ENCODE results near the gene ATL1.

The ATL1 gene

DNA sequence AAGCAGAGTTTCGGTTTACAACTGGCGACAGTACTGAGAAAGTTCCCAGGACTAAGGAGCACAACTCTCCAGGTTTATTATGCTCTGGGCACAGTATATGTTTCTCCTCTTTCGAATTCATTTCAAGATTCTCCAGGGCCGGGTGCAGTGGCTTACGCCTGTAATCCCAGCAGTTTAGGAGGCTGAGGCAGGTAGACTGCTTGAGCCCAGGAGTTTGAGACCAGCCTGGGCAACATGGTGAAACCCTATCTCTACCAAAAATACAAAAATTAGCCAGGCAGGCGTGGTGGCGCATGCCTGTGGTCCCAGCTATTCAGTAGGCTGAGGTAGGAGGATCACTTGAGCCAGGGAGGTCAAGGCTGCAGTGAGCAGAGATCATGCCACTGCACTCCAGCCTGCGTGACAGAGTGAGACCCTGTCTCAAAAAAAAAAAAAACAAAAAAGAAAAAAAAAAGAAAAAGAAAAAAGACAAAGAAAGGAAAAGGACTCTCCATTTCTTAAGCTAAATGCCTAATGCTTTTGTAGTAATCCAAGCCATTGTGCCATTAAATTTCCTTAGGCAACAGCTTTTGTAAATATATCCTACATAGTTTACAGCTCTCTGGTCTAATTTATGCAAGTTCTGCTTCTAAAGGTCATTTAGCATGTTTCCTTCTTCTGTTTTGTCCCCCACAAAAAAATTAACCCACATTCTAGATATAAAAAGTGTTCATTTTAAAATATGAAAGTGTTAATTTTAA, 34.8 kb downstream of the ATL1 start:
- ChIA-PET POLR2A (no interaction called here), CTCF (interaction anchor here (4.5 kb wide), 1 partner anchor 266 kb away, joined by 22 read pairs; no protein-coding TSS in a partner anchor)
- DNase-seq (ENCODE audit: extremely low spot score), result no peak
- TF ChIP-seq, protein P1, sequence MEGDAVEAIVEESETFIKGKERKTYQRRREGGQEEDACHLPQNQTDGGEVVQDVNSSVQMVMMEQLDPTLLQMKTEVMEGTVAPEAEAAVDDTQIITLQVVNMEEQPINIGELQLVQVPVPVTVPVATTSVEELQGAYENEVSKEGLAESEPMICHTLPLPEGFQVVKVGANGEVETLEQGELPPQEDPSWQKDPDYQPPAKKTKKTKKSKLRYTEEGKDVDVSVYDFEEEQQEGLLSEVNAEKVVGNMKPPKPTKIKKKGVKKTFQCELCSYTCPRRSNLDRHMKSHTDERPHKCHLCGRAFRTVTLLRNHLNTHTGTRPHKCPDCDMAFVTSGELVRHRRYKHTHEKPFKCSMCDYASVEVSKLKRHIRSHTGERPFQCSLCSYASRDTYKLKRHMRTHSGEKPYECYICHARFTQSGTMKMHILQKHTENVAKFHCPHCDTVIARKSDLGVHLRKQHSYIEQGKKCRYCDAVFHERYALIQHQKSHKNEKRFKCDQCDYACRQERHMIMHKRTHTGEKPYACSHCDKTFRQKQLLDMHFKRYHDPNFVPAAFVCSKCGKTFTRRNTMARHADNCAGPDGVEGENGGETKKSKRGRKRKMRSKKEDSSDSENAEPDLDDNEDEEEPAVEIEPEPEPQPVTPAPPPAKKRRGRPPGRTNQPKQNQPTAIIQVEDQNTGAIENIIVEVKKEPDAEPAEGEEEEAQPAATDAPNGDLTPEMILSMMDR (IDR thresholded peaks at IDR 0.05; ENCODE audit: control extremely low read depth, extremely low read depth, low read depth, missing control alignments), result no peak

DNA sequence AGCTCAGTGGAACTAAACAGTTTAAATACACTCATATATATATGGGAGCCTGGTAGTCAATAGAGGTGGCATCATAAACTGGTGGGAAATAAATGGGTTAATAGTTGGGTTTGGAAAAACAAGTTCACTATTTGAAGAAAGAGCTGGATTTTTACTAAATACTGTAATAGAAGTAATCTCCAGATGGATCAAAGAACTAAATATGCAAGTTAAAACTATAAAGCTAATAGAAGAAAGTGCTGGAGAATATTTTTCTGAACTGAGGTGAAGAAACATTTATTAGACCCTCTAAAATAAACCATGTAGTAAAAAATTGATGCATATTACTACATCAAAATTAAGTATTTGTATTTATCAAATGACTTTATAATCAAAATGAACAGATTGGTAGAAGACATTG, 38.8 kb downstream of the ATL1 start:
- ChIA-PET CTCF (interaction anchor here (1.1 to 4.5 kb wide), 9 partner anchors 8 to 262 kb away, joined by 3 to 30 read pairs (median 4); no protein-coding TSS in a partner anchor), POLR2A (no interaction called here)
- TF ChIP-seq, protein P1 (IDR thresholded peaks at IDR 0.05; ENCODE audit: control extremely low read depth, extremely low read depth, low read depth, missing control alignments), result no peak
- DNase-seq (ENCODE audit: extremely low spot score), result no peak

DNA sequence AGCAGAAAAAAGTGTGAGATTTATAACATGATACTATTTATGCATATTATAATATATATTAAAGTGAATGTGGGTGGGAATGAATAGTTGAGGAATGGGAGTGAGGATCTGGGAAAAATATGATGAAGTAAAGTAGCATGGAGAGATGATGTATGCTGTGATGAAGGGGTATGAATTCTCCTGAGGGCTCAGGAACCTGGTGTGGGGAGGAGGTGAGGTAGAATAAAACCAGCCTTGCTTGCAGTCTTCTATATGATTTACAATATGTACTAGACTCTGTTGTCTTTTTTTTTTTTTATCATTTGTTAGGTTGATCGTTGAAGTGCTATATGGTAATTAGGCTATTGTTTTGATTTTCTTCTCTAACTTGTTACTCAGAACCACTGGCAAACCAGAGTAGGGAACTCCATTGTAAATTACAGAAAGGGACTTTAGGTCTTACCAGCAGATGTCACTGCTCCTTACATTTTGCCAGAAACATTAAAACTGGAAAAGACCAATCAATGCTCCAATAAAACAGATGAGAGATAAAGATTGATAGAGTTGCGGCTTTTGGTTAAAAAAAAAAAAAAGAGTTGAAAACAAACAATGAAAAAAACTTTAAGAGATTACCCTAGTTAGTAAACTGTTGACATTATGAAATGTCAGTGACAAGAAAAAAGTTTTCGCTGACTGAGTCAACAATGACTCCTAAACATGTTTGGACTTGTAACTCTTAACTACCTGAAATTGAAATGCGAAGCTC, 39.9 kb downstream of the ATL1 start:
- POLR2A ChIA-PET, result no interaction called here
- peak; percentile 17 for DNase-seq (ENCODE audit: extremely low spot score)
- TF ChIP-seq, protein P1 (IDR thresholded peaks at IDR 0.05; ENCODE audit: control extremely low read depth, extremely low read depth, low read depth, missing control alignments), result peak; percentile 54
- CTCF ChIA-PET, result interaction anchor here (0.8 to 3.8 kb wide), 19 partner anchors 7 to 261 kb away, joined by 3 to 30 read pairs (median 7); no protein-coding TSS in a partner anchor

DNA sequence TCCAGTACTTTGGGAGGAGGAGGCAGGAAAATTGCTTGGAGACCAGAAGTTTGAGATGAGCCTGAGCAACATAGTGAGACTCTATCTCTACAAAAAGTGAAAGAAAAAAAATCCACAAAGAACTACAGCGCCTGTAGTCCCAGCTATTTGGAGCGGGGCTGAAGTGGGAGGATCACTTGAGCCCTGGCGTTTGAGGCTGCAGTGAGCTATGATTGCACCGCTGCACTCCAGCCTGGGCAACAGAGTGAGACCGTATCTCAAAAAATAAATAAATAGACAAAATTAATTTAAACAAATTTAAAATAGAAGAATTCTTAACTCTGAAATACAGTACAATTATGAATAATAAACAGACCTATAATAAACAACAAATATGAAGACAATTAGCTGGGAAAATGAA, 40.9 kb downstream of the ATL1 start:
- TF ChIP-seq, protein P1 (IDR thresholded peaks at IDR 0.05; ENCODE audit: control extremely low read depth, extremely low read depth, low read depth, missing control alignments), result no peak
- DNase-seq (ENCODE audit: extremely low spot score), result no peak
- CTCF ChIA-PET, result interaction anchor here (0.7 to 2.6 kb wide), 21 partner anchors 9 to 262 kb away, joined by 3 to 29 read pairs (median 5); no protein-coding TSS in a partner anchor
- POLR2A ChIA-PET, result interaction anchor here (0.8 kb wide), 1 partner anchor 17 kb away, joined by 3 read pairs; no protein-coding TSS in a partner anchor

DNA sequence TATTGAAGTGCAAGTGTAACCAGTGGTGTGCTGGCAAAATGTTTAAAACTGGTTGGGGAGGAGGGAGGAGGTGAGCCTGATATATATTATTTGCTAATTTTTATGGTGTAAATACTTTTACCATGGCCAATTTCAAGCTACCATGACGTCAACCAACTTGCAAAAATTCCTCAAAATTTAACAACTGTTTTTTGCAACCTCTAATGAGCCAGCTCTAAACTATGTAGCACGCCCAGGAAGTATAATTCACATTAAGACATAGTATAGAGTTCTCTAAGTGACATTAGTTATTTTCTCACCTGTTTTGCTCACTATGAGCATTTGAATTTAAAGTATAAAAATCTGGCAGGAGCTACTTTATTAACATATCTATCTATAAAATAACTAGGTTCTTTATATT, 41.4 kb downstream of the ATL1 start:
- DNase-seq (ENCODE audit: extremely low spot score), result no peak
- ChIA-PET CTCF (interaction anchor here (0.7 to 2.6 kb wide), 19 partner anchors 10 to 262 kb away, joined by 3 to 29 read pairs (median 5); no protein-coding TSS in a partner anchor), POLR2A (interaction anchor here (0.6 to 0.8 kb wide), 2 partner anchors 18 to 37 kb away, joined by 3 to 5 read pairs; no protein-coding TSS in a partner anchor)
- TF ChIP-seq, protein P1 (IDR thresholded peaks at IDR 0.05; ENCODE audit: control extremely low read depth, extremely low read depth, low read depth, missing control alignments), result no peak

DNA sequence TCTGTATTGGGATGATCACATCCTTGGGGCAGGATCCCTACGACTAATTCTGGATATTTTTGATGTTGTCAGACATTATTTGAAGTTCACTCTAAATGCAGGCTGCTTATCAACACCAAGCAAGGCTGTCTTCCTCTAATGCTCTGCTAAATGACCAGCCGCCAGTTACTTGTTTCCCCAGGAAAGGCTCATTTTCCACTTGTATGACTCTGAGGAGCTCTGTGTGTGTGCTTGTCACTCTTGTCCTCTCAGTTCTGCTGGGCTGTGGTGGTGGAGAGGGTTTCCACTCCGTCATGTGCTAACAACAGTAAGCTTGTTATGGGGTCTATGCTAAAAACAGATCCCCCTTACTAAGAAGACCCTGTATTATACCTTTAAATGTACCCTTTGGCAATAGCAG, 42.1 kb downstream of the ATL1 start:
- CTCF ChIA-PET, result interaction anchor here (0.9 to 2.6 kb wide), 14 partner anchors 10 to 261 kb away, joined by 3 to 29 read pairs (median 10); no protein-coding TSS in a partner anchor
- POLR2A ChIA-PET, result no interaction called here
- DNase-seq (ENCODE audit: extremely low spot score), result no peak
- TF ChIP-seq, protein P1 (IDR thresholded peaks at IDR 0.05; ENCODE audit: control extremely low read depth, extremely low read depth, low read depth, missing control alignments), result no peak

Measured in GM10248 (cell line).